LHCN-M2 (cell line): ENCODE results near the gene HIVEP3. TPM values are rescaled to one million over a fixed set of nuclear protein-coding genes. Genes with fewer than 3 reads are reported as not detected.

ENCODE experiments used
- DNase-seq: peaks from one replicate; pipeline ENCODE4 v3.0.0-alpha.2; 2012; ENCODE audit warnings: low read depth
- total RNA-seq: library from RNA; depleted of rRNA; stranded (reverse); fragments of >200 nt; gene quantifications from 2 replicates; pipeline ENCODE4 v1.2.3, GENCODE V29; 2014

The HIVEP3 gene
- total RNA-seq, 1 experiment from 2014 or later, result 2.1 TPM

DNA sequence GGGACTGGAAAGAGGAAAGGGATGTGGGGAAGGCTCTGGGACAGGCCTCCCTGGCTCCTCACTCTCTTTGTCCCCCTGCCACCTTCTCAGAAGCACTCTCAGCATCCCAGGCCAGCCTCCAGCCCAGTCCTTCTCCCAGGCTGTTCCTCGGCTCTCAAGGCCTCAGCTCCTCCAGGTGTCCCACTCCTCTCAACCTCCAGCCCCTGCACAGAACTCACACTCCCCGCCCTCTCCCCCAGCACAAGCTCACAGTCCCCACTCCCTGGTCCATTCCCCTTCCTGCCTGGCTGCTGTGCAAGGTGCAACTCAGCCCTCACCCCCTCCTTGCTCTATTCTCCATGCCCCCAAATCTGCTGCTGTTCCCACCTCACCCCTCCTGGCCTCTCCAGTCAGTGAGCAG is 185.0 kb downstream of the HIVEP3 start:
- no peak for DNase-seq

DNA sequence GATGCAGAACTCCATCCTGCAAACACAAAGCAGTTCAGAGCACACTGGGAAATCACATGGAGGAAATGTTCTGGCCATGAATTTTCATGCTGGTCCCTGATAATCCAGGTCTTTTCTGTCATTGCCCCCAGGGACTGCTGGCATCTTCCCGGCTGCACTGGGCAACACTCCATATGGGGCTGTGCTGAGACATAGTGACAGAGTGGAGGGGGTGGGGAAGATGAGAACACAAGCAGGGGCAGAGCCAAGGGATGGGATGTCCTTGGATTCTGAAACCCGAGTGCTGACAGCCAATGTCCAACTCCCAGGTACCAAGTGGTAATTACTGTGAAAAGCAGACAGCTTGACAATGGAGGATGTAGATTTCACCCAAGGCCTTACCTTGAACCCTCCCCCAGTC is 185.7 kb downstream of the HIVEP3 start:
- DNase-seq, result no peak

DNA sequence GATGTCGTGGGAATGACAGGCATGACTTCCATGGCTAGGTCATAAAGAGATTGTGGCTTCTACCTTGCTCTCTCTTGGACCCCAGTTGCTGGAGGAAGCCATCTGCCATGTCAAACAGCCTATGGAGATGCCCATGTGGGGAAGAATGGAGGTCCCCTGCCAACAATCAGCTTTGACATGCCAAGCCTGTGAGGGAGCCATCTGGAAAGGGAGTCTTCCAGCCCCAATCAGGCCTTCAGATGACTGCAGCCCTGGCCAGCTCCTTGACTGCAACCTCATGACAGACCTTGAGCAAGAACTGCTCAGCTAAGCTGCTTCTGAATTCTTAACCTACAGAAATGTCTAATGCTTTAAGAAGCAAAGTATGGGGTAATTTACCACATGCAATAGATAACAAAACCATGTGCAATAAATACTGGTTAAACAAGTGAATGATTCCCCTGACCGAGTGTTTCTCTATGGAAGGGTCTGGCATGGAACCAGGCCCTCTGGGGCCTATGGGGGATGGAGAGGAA is 187.1 kb downstream of the HIVEP3 start:
- DNase-seq, result no peak

DNA sequence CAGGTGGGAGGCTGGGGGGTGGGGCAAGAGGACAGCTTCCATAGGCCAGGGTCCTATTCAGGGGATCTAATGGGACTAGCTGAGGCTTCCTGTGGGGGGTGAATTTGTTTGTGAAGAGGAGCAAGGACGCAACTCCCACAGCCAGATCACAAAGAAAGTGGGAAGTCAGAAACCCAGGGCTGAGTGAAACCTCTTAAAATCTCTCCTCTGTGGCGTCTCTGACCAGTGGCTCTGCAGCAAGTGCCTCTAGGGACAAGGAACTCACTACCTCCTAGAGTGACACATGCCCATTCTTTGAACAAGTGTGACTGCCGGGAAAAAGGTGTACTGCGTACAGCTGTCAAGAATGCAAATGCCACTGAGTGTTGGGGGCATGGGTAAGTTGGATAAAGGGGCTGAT is 187.9 kb downstream of the HIVEP3 start:
- DNase-seq, result no peak

DNA sequence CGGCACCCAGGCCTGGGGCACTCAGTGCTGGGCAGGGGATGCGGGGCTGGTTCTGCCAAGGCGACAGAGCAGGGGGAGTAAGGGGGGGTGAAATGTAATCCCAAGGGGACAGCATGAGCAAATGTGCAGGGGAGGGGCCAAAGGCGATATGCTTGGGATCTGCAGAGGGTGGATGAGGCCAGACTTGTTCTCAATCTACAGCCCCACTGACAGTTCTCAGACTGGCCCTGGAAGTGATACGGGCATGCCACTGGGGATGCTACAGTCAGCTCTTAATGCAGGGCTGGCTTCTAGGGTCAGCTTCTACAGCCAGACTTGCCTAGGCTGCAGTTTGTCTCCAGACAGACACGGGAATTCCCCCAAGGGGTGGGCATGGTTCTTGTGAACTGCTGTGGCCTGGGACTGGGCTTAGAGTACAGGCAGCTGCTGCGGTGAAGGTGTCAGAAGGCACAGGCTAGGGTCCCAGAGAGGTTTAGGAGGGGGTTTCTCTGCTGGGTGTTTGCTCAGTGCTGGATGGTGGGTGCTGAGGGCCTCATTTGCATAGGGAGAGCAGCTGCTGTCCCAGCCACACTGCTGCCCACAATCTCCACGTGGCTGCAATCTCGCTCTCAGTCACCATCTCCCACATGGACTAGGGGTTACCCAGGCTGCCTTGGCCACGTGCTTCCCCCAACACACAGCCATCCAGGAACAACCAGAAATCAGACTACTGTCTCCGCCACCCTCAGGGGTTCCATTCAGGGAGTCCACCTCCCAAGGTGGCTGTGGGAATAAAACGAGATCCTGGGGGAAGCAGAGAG is 190.1 kb downstream of the HIVEP3 start:
- peak; percentile 56 for DNase-seq

DNA sequence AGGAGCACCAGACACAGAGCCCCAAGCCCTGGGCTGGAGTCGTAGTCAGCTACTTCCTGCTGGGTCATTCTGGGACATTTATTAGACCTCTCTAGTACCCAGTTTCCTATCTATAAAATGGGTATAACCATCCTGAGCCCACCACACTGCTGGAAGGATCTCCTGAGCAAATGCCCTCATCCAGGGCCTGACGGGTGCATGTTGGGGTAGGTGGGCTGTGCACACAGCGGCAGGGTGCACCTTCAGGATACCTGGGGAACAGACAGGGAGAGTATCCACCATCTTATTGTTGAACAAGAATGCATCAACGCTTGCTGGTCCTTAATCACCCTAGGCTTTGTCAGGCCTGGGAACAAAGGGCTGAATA is 191.0 kb downstream of the HIVEP3 start:
- no peak for DNase-seq

DNA sequence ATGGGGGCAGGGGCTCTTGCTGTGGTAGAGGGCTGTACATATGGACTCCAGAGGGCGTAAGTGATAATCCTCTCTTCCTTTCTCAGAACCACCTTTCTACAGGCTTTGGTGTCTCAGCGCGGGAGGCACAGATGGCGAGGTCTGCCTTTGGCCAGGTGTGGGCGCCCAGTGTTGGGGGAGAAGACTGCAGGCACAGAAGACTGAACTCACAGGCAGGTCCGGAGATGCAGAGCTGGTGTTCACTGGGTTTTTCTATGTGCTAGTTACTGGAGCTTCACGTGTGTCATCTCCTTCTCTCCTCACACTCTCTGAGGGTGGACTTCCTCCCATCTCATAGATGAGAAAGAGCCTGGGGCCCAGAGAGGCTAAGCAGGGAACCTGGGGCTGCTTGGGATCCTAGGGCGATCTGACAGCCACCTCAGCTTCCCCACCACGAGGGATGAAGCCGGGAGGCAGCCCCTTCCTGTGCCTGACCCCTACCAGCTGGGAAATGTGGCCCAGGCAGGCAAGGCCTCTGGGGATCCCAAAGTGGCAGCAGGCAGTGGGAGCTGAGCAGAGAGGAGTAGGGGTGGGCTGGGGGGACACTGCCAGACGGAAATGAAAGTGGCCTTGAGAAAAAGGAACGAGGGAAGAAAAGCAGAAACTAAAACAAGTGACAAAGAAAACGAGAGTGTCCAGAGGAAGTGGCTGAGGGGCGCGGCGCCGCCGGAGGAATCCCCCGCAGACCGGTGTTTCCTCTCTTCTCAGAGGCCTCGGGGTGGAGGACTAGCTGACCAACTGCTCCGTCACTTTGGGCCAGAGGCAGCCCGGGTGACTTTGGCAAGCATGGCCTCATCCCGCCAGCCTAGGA is 191.6 kb downstream of the HIVEP3 start:
- no peak for DNase-seq

DNA sequence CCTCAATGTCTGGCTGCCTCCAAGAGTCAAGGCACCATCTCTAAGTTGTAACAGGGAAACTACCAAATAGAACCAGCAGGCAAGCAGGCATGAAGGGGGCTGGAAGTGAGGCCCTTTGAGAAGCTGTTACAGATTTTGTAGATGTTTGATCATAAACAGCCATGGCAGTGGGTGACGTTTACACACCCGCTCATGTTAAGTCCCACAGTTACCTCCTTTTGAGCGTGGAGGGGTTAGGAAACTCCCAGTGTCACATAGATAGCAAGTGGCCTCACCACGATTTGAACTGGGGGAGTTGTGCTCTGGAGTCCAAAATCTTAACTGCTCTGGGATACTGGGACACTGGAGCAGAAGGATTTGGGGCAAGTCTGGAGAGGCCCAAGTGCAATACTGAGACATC is 192.4 kb downstream of the HIVEP3 start:
- DNase-seq, result no peak

DNA sequence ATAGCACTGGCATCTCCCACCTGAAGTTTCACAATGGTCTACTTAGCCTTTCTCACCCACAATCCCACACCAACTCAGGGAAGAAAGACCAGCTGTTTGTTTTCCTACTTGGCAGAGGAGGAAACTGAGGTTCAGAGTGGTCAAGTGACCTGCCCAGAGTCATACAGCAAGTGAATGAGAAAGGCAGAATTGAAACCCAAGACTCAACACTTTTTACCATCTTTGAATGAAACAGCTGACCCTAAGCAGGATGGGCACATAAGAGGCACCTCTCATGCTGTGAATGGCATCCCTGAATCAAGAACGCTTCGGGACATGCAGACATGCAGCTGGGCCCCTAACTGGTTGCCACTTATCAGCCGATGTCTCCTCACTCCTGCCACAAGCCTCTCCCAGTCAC is 193.8 kb downstream of the HIVEP3 start:
- no peak for DNase-seq

DNA sequence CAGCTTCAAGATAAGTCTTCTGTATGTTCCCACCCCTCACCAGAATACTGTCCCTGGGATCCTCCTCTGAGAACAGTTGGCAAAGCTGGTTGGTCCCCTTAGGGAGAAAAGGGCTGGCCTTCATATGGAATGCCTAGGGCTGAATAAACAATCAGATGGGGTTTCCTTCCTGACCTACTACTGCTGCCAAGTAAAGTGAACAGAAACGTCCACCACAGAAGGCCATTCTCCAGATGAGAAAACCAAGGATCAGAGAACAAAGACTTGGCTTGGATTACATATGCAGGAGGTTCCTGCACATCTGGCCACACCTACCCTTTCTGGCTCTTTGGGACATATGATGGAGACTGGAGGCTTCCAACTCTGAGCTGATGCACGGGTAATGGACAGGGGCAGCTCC is 194.5 kb downstream of the HIVEP3 start:
- DNase-seq, result no peak

DNA sequence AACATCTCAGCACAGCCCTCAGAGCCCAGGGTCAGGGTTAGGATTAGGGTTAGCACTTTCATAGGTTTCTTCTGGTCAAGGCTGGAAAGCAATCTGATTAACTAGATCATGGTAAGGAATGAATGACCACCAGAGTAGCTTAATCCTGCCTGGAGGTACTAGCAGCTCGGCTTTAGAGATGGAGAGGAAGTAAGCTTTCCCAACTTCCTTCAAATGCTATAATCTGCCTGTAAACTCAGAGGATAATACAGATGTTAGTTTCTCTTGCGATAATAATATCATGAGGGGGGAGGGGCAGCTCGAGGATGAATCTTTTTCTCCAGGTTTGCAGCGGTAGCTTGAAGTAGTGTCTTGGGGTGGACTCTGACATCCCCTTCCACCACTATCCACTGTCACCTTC is 194.9 kb downstream of the HIVEP3 start:
- no peak for DNase-seq

DNA sequence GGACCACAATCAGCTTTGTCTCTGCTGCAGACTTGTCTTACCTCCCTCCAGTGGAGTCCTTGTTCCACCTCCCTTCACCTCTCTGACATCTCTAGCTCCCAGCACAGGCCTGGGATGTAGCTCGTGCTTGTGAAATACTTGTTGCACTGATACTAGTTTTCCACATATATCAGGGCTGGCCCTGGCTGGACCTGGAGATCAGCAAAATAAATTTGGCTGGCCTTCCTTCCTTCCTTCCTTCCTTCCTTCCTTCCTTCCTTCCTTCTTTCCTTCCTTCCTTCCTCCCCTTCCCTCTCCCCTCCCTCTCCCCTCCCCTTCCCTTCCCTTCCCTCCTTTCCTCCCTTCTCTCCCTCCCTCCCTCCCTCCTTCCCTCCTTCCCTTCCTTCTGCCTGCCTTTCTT is 196.5 kb downstream of the HIVEP3 start:
- DNase-seq, result no peak

DNA sequence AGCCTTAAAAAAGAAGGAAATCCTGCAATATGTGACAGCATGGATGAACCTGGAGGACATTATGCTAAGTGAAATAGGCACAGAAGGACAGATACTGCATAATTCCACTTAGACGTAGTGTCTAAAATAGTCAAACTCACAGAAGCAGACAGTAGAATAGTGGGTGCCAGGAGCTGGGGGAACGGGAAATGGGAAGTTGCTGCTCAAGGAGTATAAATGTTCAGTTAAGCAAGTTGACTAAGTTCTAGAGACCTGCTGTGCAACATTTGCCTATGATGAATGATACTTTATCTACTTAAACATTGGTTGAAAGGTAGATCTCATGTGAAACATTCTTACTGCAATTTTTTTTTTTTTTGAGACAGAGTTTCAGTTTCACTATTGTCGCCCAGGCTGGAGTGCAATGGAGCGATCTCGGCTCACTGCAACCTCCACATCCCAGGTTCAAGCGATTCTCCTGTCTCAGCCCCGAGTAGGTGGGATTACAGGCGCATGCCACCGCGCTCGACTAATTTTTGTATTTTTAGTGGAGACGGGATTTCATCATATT is 197.8 kb downstream of the HIVEP3 start:
- DNase-seq, result no peak

DNA sequence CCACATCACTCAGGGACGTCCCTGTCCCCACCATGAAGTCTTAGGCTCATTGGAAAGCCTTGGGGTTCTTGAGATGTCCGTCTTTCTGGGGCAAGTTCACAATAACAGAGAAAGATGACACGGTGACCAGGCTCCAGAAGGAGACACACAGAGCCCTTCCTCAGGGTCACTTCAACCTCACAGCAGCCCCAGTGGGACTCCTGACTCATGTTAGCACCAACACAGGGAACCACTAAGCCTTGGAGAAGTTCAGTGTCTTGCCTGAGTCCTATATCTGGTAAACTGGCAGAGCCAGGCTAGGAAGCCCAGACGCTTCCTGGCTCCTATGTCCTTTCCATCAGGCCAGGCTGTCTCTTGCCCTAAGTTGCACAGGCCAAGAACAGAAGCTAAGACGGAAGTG is 199.1 kb downstream of the HIVEP3 start:
- no peak for DNase-seq

DNA sequence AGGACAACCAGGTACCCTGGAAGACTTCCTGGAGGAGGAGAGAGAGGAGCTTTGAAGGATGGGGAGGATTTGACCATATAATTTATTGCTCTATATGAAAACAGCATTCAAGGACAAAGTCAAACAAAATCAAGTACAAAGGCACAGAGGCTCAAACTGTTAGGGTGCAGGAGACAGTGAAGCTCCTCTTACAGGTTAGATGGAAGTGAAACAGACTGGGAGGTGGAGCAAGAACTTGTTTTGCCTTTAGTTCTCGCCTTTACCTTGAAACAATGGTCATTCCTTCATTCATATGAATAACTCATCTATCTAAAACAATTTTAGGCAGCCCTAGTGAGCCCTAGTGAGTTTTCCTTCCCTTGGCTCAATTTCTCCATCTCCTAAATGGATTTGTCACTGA is 199.6 kb downstream of the HIVEP3 start:
- no peak for DNase-seq

DNA sequence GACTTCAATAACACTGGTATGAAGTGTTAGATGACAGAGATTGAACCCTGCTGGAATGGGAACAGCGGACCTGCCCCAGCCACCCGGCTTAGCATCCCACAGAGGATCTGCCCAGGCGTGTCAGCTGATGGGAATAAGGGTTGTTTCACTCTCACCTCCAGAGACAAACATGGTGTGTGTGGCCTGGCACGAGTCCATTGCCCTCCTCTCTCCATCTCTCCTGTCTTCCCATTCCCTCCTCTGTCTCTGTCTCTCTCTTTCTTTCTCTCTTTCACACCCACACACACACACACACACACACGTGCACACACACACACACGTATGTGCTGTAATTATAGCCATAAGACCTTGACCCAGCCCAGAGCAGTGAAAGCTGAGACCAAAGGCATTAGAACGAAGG is 200.2 kb downstream of the HIVEP3 start:
- no peak for DNase-seq

DNA sequence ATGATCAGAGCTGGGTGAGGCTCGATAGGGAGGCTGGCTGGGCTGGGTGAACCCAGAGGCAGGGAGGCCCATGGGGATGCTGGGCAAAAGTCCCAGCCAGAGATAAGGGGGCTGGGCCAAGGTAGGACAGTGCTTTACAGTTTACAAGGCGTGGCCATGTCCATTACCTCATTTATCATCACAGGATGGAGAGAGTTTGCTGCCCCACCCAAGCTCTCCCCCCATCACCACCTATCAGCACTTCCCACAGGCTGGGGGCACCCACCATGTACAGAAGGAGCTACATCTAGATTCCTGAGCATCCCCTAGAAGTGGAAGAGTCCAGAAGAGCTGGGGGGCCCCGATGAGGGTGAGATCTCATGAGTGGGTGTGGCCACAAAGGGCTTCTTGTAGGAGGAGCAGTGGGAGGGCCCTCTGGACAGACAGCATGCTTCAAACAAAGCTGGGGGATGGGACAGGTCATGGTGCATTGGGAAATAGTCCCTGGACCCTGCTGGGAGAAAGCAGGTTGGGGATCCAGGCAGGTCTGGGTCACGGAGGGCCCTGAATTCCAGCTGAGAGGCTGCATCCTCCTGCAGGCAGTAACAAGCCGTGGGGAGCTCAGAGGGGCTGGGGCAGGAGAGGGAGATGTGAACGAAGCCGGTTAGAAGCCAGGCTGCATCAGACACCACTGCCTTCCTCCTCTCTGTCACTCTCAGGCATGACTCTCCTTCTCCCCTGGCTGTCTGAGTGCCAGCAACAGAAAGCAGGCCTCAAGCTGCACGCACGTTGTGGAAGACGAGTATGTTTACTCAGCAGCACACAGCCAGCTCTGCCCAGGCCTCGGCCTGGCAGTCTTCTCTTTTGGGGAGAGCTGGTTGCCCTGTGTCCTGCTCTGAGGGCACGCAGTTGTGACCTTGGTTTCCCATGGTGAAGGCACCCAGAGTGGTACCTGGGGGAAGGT is 202.3 kb downstream of the HIVEP3 start:
- DNase-seq, result no peak

DNA sequence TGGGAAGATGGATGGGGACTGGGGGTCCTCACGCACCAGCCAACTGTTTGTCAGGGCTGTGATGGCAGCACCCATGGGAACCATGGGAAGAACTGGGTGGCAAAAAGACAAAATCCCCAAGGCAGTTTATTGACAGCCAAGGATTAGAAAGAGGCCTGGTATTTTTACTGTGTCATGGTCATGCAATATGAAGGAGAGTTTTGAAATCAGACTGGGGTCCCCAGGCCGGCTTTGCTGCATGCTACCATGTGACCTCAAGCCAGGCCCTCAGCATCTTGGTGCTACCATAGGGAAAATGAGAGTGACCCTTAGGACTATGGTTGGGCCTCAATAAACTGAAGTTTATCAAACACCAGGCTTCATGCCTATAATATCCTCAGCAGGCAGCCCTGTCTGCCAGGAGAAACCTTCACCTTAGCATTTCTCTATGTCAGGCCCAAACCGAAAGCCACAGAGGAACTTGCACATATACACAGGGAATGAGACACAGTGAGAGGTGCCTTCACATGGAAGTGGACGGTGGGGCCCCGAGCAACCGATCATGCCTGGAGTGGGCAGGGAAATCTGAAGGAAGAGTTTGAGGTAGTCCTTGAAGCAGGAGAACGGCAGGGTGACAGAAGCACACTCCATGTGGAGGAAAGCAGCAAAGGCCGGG is 203.2 kb downstream of the HIVEP3 start:
- no peak for DNase-seq

DNA sequence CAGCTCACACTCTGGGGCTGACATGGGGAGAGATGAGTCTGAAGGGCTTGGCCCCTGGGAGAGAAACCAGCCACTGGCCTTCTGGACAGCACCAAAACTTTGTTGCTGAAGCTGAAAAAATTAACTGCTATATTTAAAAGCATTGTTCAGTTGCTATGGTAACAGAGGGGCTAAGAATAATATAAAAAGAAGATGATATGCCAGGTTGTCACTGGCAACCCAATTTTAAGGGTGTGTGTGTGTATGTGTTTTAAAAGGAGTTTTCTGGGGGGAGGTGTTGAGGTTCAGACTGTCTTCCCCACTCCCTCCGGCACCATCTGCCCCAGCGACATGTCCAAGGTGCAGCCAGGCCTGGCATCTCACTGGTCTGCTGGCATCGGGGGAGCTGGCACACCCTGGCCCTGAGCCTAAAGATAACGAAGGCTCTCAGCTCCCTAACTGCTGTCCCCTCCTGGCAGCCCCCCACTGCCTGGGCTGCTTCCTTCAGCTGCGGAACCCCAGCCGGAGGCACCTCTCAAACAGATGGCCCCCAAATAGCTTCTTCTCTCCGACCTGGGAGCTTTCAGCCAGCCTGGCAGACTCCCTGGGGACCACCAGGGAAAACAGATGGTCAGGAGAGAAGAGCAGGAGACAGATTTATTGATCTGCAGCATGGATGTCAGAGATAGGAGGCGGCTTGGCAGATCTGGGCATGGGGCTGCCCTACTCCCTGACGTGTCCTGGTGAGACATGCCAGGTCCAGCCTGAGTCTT is 203.9 kb downstream of the HIVEP3 start:
- no peak for DNase-seq
